SK-N-SH (cell line): Measurements from ENCODE around the gene NUSAP1. TPM values are rescaled to one million over a fixed set of nuclear protein-coding genes. Genes with fewer than 3 reads are reported as not detected.

Experiments
- CTCF ChIA-PET: fragments of 300-600, 350-600 bp; formaldehyde crosslinking; extraction: SDS; loops from one replicate; lab custom pipeline; 2021; lab: Yijun Ruan, JAX
- POLR2A ChIA-PET: fragments of 350-600 bp; sonication (Branson Sonifier 250); formaldehyde crosslinking; extraction: SDS; loops from one replicate; lab custom pipeline; 2020; ENCODE audit warnings: antibody characterized with exemption, inconsistent platforms; lab: Yijun Ruan, JAX
- DNase-seq: peaks from one replicate; pipeline ENCODE4 v3.0.0; 2012
- H2AFZ ChIP-seq: fragments of 200-600 bp; sonication (generic); 2 replicates; pipeline ENCODE4 v1.8.1; 2016; ENCODE audit warnings: antibody characterized with exemption, mild to moderate bottlenecking, low read depth
- H3F3A ChIP-seq: fragments of 200-600 bp; sonication (generic); replicated peaks from 2 replicates; pipeline ENCODE3; 2016; ENCODE audit warnings: antibody characterized with exemption, mild to moderate bottlenecking; ENCODE audit not compliant: insufficient read depth
- H3K27ac ChIP-seq, 2 experiments: fragments of 200-500 bp in 1 of 2; fragments of 200-600 bp in 1 of 2; sonication (Bioruptor generic) in 1 of 2; sonication (generic), shearing (Covaris generic) in 1 of 2; 2 replicates each; pipeline versions ENCODE4 v1.5.1 to v1.6.1; 2014 to 2016; ENCODE audit warnings: low read depth in 2 of 2, inconsistent platforms in 1 of 2, low read length in 1 of 2, mild to moderate bottlenecking in 1 of 2, mixed read lengths in 1 of 2
- H3K27me3 ChIP-seq: fragments of 200-600 bp; sonication (generic), shearing (Covaris generic); 2 replicates; pipeline ENCODE4 v1.6.1; 2016; ENCODE audit warnings: mixed run types; ENCODE audit not compliant: insufficient read depth
- H3K36me3 ChIP-seq, 2 experiments: fragments of 200-500 bp in 1 of 2; fragments of 200-600 bp in 1 of 2; sonication (Bioruptor generic) in 1 of 2; sonication (generic) in 1 of 2; replicated peaks in 1 of 2; 2 replicates each; pipeline versions ENCODE3 to v1.5.1; 2014 to 2016; ENCODE audit warnings: low read length in 1 of 2, mild to moderate bottlenecking in 1 of 2; ENCODE audit not compliant: insufficient read depth in 2 of 2, control insufficient read depth in 1 of 2
- H3K4me1 ChIP-seq, 2 experiments: fragments of 200-500 bp in 1 of 2; fragments of 200-600 bp in 1 of 2; sonication (Bioruptor generic) in 1 of 2; sonication (generic), shearing (Covaris generic) in 1 of 2; 2 replicates each; pipeline versions ENCODE4 v1.5.1 to v1.6.1; 2014 to 2016; ENCODE audit warnings: low read depth in 1 of 2, low read length in 1 of 2, mixed run types in 1 of 2; ENCODE audit not compliant: insufficient read depth in 2 of 2, control insufficient read depth in 1 of 2
- H3K4me2 ChIP-seq: fragments of 200-600 bp; sonication (generic), shearing (Covaris generic); 2 replicates; pipeline ENCODE4 v1.6.1; 2017; ENCODE audit warnings: mixed run types
- H3K4me3 ChIP-seq, 2 experiments: fragments of 200-500 bp in 1 of 2; fragments of 200-600 bp in 1 of 2; sonication (Bioruptor generic) in 1 of 2; sonication (generic), shearing (Covaris generic) in 1 of 2; 2 replicates each; pipeline versions ENCODE4 v1.5.1 to v1.8.1; 2014 to 2016; ENCODE audit warnings: low read depth in 2 of 2, inconsistent platforms in 1 of 2, low read length in 1 of 2, mild to moderate bottlenecking in 1 of 2, mixed read lengths in 1 of 2, moderate library complexity in 1 of 2
- H3K79me2 ChIP-seq: fragments of 200-600 bp; sonication (generic); 2 replicates; pipeline ENCODE4 v1.8.1; 2017; ENCODE audit warnings: mild to moderate bottlenecking; ENCODE audit not compliant: insufficient read depth
- H3K9ac ChIP-seq: fragments of 200-600 bp; sonication (generic); 2 replicates; pipeline ENCODE4 v1.6.1; 2017; ENCODE audit warnings: mixed run types
- H3K9me2 ChIP-seq: fragments of 200-600 bp; sonication (generic); 2 replicates; pipeline ENCODE4 v1.6.1; 2017; ENCODE audit warnings: mixed run types
- H3K9me3 ChIP-seq: fragments of 200-600 bp; sonication (generic); 2 replicates; pipeline ENCODE4 v1.6.1; 2017; ENCODE audit warnings: mixed run types, mild to moderate bottlenecking, moderate library complexity
- H4K20me1 ChIP-seq: fragments of 200-600 bp; sonication (generic); 2 replicates; pipeline ENCODE4 v1.6.1; 2017; ENCODE audit warnings: mild to moderate bottlenecking, mixed run types; ENCODE audit not compliant: insufficient read depth
- CTCF ChIP-seq: fragments of 200-600 bp; sonication (generic); IDR thresholded peaks from 2 replicates; pipeline ENCODE4 v1.6.1; 2017; ENCODE audit warnings: antibody characterized with exemption, mild to moderate bottlenecking, moderate library complexity
- ELF1 ChIP-seq: IDR thresholded peaks from 2 replicates; pipeline ENCODE4 v1.4.0; 2012
- FOSL2 ChIP-seq: IDR thresholded peaks from 2 replicates; pipeline ENCODE4 v1.4.0; 2012; ENCODE audit warnings: low read depth, mild to moderate bottlenecking, moderate library complexity, borderline replicate concordance
- FOXJ3 ChIP-seq: sonication (generic); formaldehyde crosslinking; IDR thresholded peaks from 2 replicates; pipeline ENCODE4 v1.5.1; 2020; ENCODE audit warnings: mild to moderate bottlenecking, missing genetic modification reagents
- FOXM1 ChIP-seq: IDR thresholded peaks from 2 replicates; pipeline ENCODE4 v1.4.0; 2012; ENCODE audit warnings: low read depth, mild to moderate bottlenecking
- GABPA ChIP-seq: IDR thresholded peaks from 2 replicates; pipeline ENCODE4 v1.4.0; 2012; ENCODE audit warnings: low read depth, mild to moderate bottlenecking
- IRF3 ChIP-seq: fragments of 150-350 bp; IDR thresholded peaks from 2 replicates; pipeline ENCODE4 v1.6.1; 2016; ENCODE audit warnings: mild to moderate bottlenecking, low read depth, low read length
- MXI1 ChIP-seq: IDR thresholded peaks from 2 replicates; pipeline ENCODE4 v1.6.1; 2012; ENCODE audit warnings: mild to moderate bottlenecking, low read depth, low read length, improper control_type of control experiment
- NFIC ChIP-seq: IDR thresholded peaks from 2 replicates; pipeline ENCODE4 v1.4.0; 2012; ENCODE audit warnings: borderline replicate concordance
- PBX3 ChIP-seq: IDR thresholded peaks from 2 replicates; pipeline ENCODE4; 2012
- RAD21 ChIP-seq: IDR thresholded peaks from 2 replicates; pipeline ENCODE4 v1.6.1; 2012; ENCODE audit warnings: mild to moderate bottlenecking, low read length
- RFX5 ChIP-seq: IDR thresholded peaks from 2 replicates; pipeline ENCODE4 v1.6.1; 2012; ENCODE audit warnings: mild to moderate bottlenecking, improper control_type of control experiment, low read length
- RXRA ChIP-seq: IDR thresholded peaks from 2 replicates; pipeline ENCODE4 v1.4.0; 2012; ENCODE audit warnings: low read depth, mild to moderate bottlenecking, borderline replicate concordance
- SMC3 ChIP-seq: IDR thresholded peaks from 2 replicates; pipeline ENCODE4 v1.6.1; 2012; ENCODE audit warnings: low read depth, low read length, improper control_type of control experiment
- TAF1 ChIP-seq: IDR thresholded peaks from 2 replicates; pipeline ENCODE4 v1.6.1; 2012; ENCODE audit warnings: low read depth, mild to moderate bottlenecking, low read length, moderate library complexity, borderline replicate concordance
- TEAD4 ChIP-seq: IDR thresholded peaks from 2 replicates; pipeline ENCODE4 v1.4.0; 2012; ENCODE audit warnings: mild to moderate bottlenecking, borderline replicate concordance; ENCODE audit not compliant: insufficient read depth
- WGBS: methylation state at CpG from one replicate; pipeline ENCODE4 v1.1.6; 2017; ENCODE audit warnings: low lambda C conversion rate; 5-methylcytosine and 5-hydroxymethylcytosine counted together
- polyA plus RNA-seq, 3 experiments: library from polyadenylated mRNA; depleted of rRNA; stranded (reverse); fragments of >200 nt; gene quantifications; 2 replicates each; pipeline ENCODE4 v1.2.3, GENCODE V29; 2012
- TF ChIP-seq, protein P1 (sequence below): IDR thresholded peaks from 2 replicates; pipeline ENCODE4 v1.4.0; 2012; ENCODE audit warnings: low read depth, borderline replicate concordance

Gene NUSAP1
- polyA plus RNA-seq, 1 of the 3 experiments (the other 2 are of a cell fraction) = 41.1 TPM

- CTCF ChIA-PET = no interaction called here
- no peaks in the 10 kb centered on the region for H3K9me2 ChIP-seq
- H3K9me3 ChIP-seq = no peaks in the 10 kb centered on the region
- H3K4me1 ChIP-seq = no peaks in the 10 kb centered on the region
- H3K9ac ChIP-seq = no peak overlapping the region
- no peaks in the 10 kb centered on the region for H3K27me3 ChIP-seq
- peaks cover 3 to 34% of the 10 kb centered on the region in 2 experiments for H3K36me3 ChIP-seq
- H3K79me2 ChIP-seq = peaks cover 39% of the 10 kb centered on the region
- no peak for DNase-seq
- POLR2A ChIA-PET = no interaction called here
- H3F3A ChIP-seq = no peaks in the 10 kb centered on the region
- no peak overlapping the region for H2AFZ ChIP-seq
- H4K20me1 ChIP-seq = no peaks in the 10 kb centered on the region
- no peak overlapping the region for H3K4me3 ChIP-seq
- no peak overlapping the region for H3K4me2 ChIP-seq
- TF ChIP-seq FOSL2 (no peak), TAF1 (no peak), TEAD4 (no peak), PBX3 (no peak), GABPA (no peak), CTCF (no peak), ELF1 (no peak), SMC3 (no peak), FOXJ3 (no peak)
- H3K27ac ChIP-seq = no peak overlapping the region
- 93% methylated on average over 10 of the region's 10 CpGs for WGBS
Observed at GRCh38 chr15:41350057-41350717, 17.5 kb downstream of the NUSAP1 start.

DNA sequence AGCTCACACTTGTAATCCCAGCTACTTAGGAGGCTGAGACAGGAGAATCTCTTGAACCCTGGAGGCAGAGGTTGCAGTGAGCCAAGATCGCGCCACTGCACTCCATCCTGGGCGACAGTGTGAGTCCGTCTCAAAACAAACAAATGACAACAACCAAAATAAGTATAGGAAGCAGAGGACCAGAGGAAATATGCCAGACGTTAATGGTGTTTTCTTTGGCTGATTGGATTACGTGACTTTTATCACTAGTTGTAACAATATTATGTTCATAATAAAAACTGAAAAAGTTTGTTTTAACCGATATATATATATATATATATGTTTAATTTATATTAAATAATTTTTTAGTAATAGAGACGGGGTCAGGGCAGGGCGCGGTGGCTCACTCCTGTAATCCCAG is 21.7 kb downstream of the NUSAP1 start:
- Histone ChIP-seq H3K9me3 (no peaks in the 10 kb centered on the region), H3K36me3 (peaks cover 8 to 36% of the 10 kb centered on the region in 2 experiments), H3K4me2 (no peak overlapping the region), H3K9ac (no peak overlapping the region), H3K9me2 (no peaks in the 10 kb centered on the region), H2AFZ (no peak overlapping the region), H3K4me3 (no peak overlapping the region), H3K27ac (no peak overlapping the region), H3F3A (peaks cover 4% of the 10 kb centered on the region), H3K4me1 (no peaks in the 10 kb centered on the region), H3K79me2 (peaks cover under 1% of the 10 kb centered on the region; the same call in 1 of the 2 replicates), H4K20me1 (no peaks in the 10 kb centered on the region), H3K27me3 (no peaks in the 10 kb centered on the region)
- ChIA-PET POLR2A (no interaction called here), CTCF (interaction anchor here (1.4 kb wide), 1 partner anchor 22 kb away, joined by 5 read pairs; the partner anchor contains the start of genes NUSAP1 and OIP5)
- 93% methylated on average over 10 of the region's 10 CpGs for WGBS
- no peak for DNase-seq
- TF ChIP-seq, protein P1, sequence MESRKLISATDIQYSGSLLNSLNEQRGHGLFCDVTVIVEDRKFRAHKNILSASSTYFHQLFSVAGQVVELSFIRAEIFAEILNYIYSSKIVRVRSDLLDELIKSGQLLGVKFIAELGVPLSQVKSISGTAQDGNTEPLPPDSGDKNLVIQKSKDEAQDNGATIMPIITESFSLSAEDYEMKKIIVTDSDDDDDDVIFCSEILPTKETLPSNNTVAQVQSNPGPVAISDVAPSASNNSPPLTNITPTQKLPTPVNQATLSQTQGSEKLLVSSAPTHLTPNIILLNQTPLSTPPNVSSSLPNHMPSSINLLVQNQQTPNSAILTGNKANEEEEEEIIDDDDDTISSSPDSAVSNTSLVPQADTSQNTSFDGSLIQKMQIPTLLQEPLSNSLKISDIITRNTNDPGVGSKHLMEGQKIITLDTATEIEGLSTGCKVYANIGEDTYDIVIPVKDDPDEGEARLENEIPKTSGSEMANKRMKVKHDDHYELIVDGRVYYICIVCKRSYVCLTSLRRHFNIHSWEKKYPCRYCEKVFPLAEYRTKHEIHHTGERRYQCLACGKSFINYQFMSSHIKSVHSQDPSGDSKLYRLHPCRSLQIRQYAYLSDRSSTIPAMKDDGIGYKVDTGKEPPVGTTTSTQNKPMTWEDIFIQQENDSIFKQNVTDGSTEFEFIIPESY = no peak
- no peak for TF ChIP-seq RXRA
- TF ChIP-seq MXI1 = no peak
- TF ChIP-seq RAD21 = no peak
- TF ChIP-seq PBX3 = no peak
- TF ChIP-seq RFX5 = no peak
- no peak for TF ChIP-seq FOXJ3
- TF ChIP-seq SMC3 = no peak
- no peak for TF ChIP-seq CTCF
- TF ChIP-seq ELF1 = no peak
- no peak for TF ChIP-seq NFIC
- TF ChIP-seq IRF3 = no peak
- TF ChIP-seq FOXM1 = no peak
- TF ChIP-seq GABPA = no peak
